WTC11 (cell line): ENCODE results near the gene EMP2. TPM values are rescaled to one million over a fixed set of nuclear protein-coding genes. Genes with fewer than 3 reads are reported as not detected.

Experiments used
- ATAC-seq: fragments of 200-7000 bp; cut with Tn5 transposase; 2 replicates; pipeline ENCODE4 v1.10.0; 2021; ENCODE audit warnings: mild to moderate bottlenecking, moderate library complexity
- CTCF ChIA-PET: fragments of 300-600 bp; sonication (Branson Sonifier 250); formaldehyde crosslinking; loops from one replicate; lab custom pipeline; 2021; ENCODE audit warnings: antibody characterized with exemption; lab: Charles Lee
- POLR2A ChIA-PET: fragments of 350-600 bp; sonication (Branson Sonifier 250); formaldehyde crosslinking; loops from one replicate; lab custom pipeline; 2021; ENCODE audit warnings: antibody characterized with exemption; lab: Charles Lee
- DNase-seq: peaks from one replicate; pipeline ENCODE4 v3.0.0; 2021; ENCODE audit warnings: low spot score
- H3K27ac Mint-ChIP-seq: 2 replicates; pipeline ENCODE4 v1.8.0; 2021; ENCODE audit warnings: mixed read lengths
- H3K27me3 Mint-ChIP-seq: 2 replicates; pipeline ENCODE4 v1.8.0; 2021; ENCODE audit warnings: low read depth, mild to moderate bottlenecking, moderate library complexity, mixed read lengths
- H3K36me3 Mint-ChIP-seq: 2 replicates; pipeline ENCODE4 v1.8.0; 2021; ENCODE audit warnings: mixed read lengths
- H3K4me1 Mint-ChIP-seq: 2 replicates; pipeline ENCODE4 v1.8.0; 2022; ENCODE audit warnings: mixed read lengths
- H3K4me3 Mint-ChIP-seq: 2 replicates; pipeline ENCODE4 v1.8.0; 2021; ENCODE audit warnings: mild to moderate bottlenecking, moderate library complexity, mixed read lengths
- H3K9me3 Mint-ChIP-seq: 2 replicates; pipeline ENCODE4 v1.8.0; 2021; ENCODE audit warnings: mixed read lengths
- ATF2 ChIP-seq: sonication (generic); formaldehyde crosslinking; IDR thresholded peaks from 2 replicates; pipeline ENCODE4 v1.8.1; 2022; ENCODE audit warnings: low read depth, missing genetic modification reagents, borderline replicate concordance
- E2F1 ChIP-seq: sonication (generic); formaldehyde crosslinking; IDR thresholded peaks from 2 replicates; pipeline ENCODE4 v1.8.0; 2022; ENCODE audit warnings: mild to moderate bottlenecking, missing genetic modification reagents
- ESRRA ChIP-seq: sonication (generic); formaldehyde crosslinking; IDR thresholded peaks from 2 replicates; pipeline ENCODE4 v1.8.1; 2022; ENCODE audit warnings: mild to moderate bottlenecking, missing genetic modification reagents, borderline replicate concordance
- GRHL2 ChIP-seq: fragments of 250-450 bp; sonication (Bioruptor Pico); IDR thresholded peaks from 2 replicates; pipeline ENCODE4 v1.8.0; 2022; ENCODE audit warnings: mild to moderate bottlenecking, moderate library complexity; ENCODE audit not compliant: insufficient replicate concordance, severe bottlenecking
- HMGXB4 ChIP-seq: sonication (generic); formaldehyde crosslinking; IDR thresholded peaks from 2 replicates; pipeline ENCODE4 v1.8.1; 2023; ENCODE audit warnings: mild to moderate bottlenecking, moderate library complexity, missing genetic modification reagents
- JUN ChIP-seq: sonication (generic); formaldehyde crosslinking; IDR thresholded peaks from 2 replicates; pipeline ENCODE4 v1.8.0; 2023; ENCODE audit warnings: mild to moderate bottlenecking, missing genetic modification reagents
- KAT7 ChIP-seq: sonication (generic); formaldehyde crosslinking; IDR thresholded peaks from 2 replicates; pipeline ENCODE4 v1.8.1; 2023; ENCODE audit warnings: missing genetic modification reagents, mild to moderate bottlenecking, borderline replicate concordance
- NFATC4 ChIP-seq: fragments of 250-450 bp; sonication (Bioruptor Pico); IDR thresholded peaks from 2 replicates; pipeline ENCODE4 v1.9.0; 2021; ENCODE audit warnings: mild to moderate bottlenecking
- OVOL2 ChIP-seq: fragments of 250-450 bp; sonication (Bioruptor Pico); IDR thresholded peaks from 2 replicates; pipeline ENCODE4 v1.9.0; 2021; ENCODE audit warnings: mild to moderate bottlenecking, borderline replicate concordance
- RELA ChIP-seq: sonication (generic); formaldehyde crosslinking; IDR thresholded peaks from 2 replicates; pipeline ENCODE4 v1.8.1; 2022; ENCODE audit warnings: missing genetic modification reagents, mild to moderate bottlenecking, borderline replicate concordance
- SMAD3 ChIP-seq: sonication (generic); formaldehyde crosslinking; IDR thresholded peaks from 2 replicates; pipeline ENCODE4 v1.8.0; 2022; ENCODE audit warnings: missing genetic modification reagents, mild to moderate bottlenecking, borderline replicate concordance
- SP1 ChIP-seq: sonication (generic); formaldehyde crosslinking; conservative IDR thresholded peaks from 2 replicates; pipeline ENCODE4 v1.8.1; 2022; ENCODE audit warnings: missing genetic modification reagents
- TP53 ChIP-seq: sonication (generic); formaldehyde crosslinking; IDR thresholded peaks from 2 replicates; pipeline ENCODE4 v1.8.1; 2023; ENCODE audit warnings: mild to moderate bottlenecking, missing genetic modification reagents
- ZBTB21 ChIP-seq: sonication (generic); formaldehyde crosslinking; IDR thresholded peaks from 2 replicates; pipeline ENCODE4 v1.8.1; 2023; ENCODE audit warnings: mild to moderate bottlenecking, missing genetic modification reagents, borderline replicate concordance
- ZNF219 ChIP-seq: sonication (generic); formaldehyde crosslinking; IDR thresholded peaks from 2 replicates; pipeline ENCODE4 v1.8.0; 2023; ENCODE audit warnings: missing genetic modification reagents, mild to moderate bottlenecking, borderline replicate concordance
- ZNF671 ChIP-seq: fragments of 250-450 bp; sonication (Bioruptor Pico); IDR thresholded peaks from 2 replicates; pipeline ENCODE4 v1.8.0; 2021; ENCODE audit warnings: mild to moderate bottlenecking
- total RNA-seq: library from RNA; stranded (reverse); gene quantifications from 3 replicates; pipeline ENCODE4 v1.2.3, GENCODE V29; 2021
- TF ChIP-seq, protein P1 (sequence below): fragments of 200-600 bp; IDR thresholded peaks from 2 replicates; pipeline ENCODE4 v1.8.0; 2022; ENCODE audit warnings: antibody characterized with exemption
- TF ChIP-seq, protein P2 (sequence below): fragments of 250-450 bp; sonication (Bioruptor Pico); IDR thresholded peaks from 2 replicates; pipeline ENCODE4 v1.9.0; 2021; ENCODE audit warnings: mild to moderate bottlenecking
- TF ChIP-seq, protein P3 (sequence below): sonication (generic); formaldehyde crosslinking; IDR thresholded peaks from 2 replicates; pipeline ENCODE4 v1.8.1; 2023; ENCODE audit warnings: mild to moderate bottlenecking, missing genetic modification reagents, moderate library complexity
- TF ChIP-seq, protein P4 (sequence below): sonication (generic); formaldehyde crosslinking; IDR thresholded peaks from 2 replicates; pipeline ENCODE4 v1.8.1; 2022; ENCODE audit warnings: mild to moderate bottlenecking, missing genetic modification reagents, moderate library complexity, borderline replicate concordance

Gene EMP2
- total RNA-seq, 1 experiment from 2014 or later: 16.4 TPM

- Mint-ChIP-seq H3K27me3 (no peaks in the 10 kb centered on the region; the same call in 1 of the 2 replicates), H3K9me3 (0 out of 2 replicates have a peak, but pooled peaks cover 4% of the 10 kb centered on the region), H3K4me1 (peaks cover 4% of the 10 kb centered on the region), H3K4me3 (no peak overlapping the region), H3K36me3 (no peaks in the 10 kb centered on the region), H3K27ac (no peak overlapping the region)
- ChIA-PET POLR2A (no interaction called here), CTCF (interaction anchor here (0.7 to 1.0 kb wide), 2 partner anchors 9 to 219 kb away, joined by 3 to 7 read pairs; no protein-coding TSS in a partner anchor)
- TF ChIP-seq NFATC4 (CRISPR knock-in tag): no peak
- no peak for TF ChIP-seq JUN (CRISPR knock-in tag)
- TF ChIP-seq RELA (CRISPR knock-in tag): no peak
- no peak for TF ChIP-seq KAT7 (CRISPR knock-in tag)
- TF ChIP-seq ZNF671 (CRISPR knock-in tag): no peak
- TF ChIP-seq ATF2: no peak
- TF ChIP-seq OVOL2: no peak
- no peak for TF ChIP-seq E2F1 (CRISPR knock-in tag)
- TF ChIP-seq, protein P1, sequence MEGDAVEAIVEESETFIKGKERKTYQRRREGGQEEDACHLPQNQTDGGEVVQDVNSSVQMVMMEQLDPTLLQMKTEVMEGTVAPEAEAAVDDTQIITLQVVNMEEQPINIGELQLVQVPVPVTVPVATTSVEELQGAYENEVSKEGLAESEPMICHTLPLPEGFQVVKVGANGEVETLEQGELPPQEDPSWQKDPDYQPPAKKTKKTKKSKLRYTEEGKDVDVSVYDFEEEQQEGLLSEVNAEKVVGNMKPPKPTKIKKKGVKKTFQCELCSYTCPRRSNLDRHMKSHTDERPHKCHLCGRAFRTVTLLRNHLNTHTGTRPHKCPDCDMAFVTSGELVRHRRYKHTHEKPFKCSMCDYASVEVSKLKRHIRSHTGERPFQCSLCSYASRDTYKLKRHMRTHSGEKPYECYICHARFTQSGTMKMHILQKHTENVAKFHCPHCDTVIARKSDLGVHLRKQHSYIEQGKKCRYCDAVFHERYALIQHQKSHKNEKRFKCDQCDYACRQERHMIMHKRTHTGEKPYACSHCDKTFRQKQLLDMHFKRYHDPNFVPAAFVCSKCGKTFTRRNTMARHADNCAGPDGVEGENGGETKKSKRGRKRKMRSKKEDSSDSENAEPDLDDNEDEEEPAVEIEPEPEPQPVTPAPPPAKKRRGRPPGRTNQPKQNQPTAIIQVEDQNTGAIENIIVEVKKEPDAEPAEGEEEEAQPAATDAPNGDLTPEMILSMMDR: no peak
- no peak for TF ChIP-seq SP1
- TF ChIP-seq, protein P2, sequence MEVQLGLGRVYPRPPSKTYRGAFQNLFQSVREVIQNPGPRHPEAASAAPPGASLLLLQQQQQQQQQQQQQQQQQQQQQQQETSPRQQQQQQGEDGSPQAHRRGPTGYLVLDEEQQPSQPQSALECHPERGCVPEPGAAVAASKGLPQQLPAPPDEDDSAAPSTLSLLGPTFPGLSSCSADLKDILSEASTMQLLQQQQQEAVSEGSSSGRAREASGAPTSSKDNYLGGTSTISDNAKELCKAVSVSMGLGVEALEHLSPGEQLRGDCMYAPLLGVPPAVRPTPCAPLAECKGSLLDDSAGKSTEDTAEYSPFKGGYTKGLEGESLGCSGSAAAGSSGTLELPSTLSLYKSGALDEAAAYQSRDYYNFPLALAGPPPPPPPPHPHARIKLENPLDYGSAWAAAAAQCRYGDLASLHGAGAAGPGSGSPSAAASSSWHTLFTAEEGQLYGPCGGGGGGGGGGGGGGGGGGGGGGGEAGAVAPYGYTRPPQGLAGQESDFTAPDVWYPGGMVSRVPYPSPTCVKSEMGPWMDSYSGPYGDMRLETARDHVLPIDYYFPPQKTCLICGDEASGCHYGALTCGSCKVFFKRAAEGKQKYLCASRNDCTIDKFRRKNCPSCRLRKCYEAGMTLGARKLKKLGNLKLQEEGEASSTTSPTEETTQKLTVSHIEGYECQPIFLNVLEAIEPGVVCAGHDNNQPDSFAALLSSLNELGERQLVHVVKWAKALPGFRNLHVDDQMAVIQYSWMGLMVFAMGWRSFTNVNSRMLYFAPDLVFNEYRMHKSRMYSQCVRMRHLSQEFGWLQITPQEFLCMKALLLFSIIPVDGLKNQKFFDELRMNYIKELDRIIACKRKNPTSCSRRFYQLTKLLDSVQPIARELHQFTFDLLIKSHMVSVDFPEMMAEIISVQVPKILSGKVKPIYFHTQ (CRISPR knock-in tag): no peak
- TF ChIP-seq, protein P3, sequence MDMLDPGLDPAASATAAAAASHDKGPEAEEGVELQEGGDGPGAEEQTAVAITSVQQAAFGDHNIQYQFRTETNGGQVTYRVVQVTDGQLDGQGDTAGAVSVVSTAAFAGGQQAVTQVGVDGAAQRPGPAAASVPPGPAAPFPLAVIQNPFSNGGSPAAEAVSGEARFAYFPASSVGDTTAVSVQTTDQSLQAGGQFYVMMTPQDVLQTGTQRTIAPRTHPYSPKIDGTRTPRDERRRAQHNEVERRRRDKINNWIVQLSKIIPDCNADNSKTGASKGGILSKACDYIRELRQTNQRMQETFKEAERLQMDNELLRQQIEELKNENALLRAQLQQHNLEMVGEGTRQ (CRISPR knock-in tag): no peak
- no peak for TF ChIP-seq SMAD3 (CRISPR knock-in tag)
- TF ChIP-seq, protein P4, sequence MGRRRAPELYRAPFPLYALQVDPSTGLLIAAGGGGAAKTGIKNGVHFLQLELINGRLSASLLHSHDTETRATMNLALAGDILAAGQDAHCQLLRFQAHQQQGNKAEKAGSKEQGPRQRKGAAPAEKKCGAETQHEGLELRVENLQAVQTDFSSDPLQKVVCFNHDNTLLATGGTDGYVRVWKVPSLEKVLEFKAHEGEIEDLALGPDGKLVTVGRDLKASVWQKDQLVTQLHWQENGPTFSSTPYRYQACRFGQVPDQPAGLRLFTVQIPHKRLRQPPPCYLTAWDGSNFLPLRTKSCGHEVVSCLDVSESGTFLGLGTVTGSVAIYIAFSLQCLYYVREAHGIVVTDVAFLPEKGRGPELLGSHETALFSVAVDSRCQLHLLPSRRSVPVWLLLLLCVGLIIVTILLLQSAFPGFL: no peak
- no peak for TF ChIP-seq TP53 (CRISPR knock-in tag)
- no peak for TF ChIP-seq ZBTB21 (CRISPR knock-in tag)
- no peak for TF ChIP-seq ZNF219 (CRISPR knock-in tag)
- TF ChIP-seq HMGXB4: no peak
- no peak for TF ChIP-seq ESRRA
- no peak for TF ChIP-seq GRHL2 (CRISPR knock-in tag)
- ATAC-seq: peak; percentile 57
- no peak for DNase-seq
These were observed 62.5 kb downstream of the EMP2 start for GRCh38 chr16:10517868-10518267.
